Activated CD4-positive, alpha-beta memory T cell treated with anti-CD3 and anti-CD28 coated beads, Interleukin-2, amount 10 ng/mL, durations not matched to agents 7 days and 5 days (primary cell): ENCODE data around the gene ANKRD34A. TPM values are rescaled to one million over a fixed set of nuclear protein-coding genes. Genes with fewer than 3 reads are reported as not detected.

ENCODE experiments used
- CTCF ChIA-PET: fragments of 350-600 bp; sonication (Branson Sonifier 250); formaldehyde crosslinking; loops from one replicate; lab custom pipeline; 2021; ENCODE audit warnings: antibody characterized with exemption, inconsistent platforms; lab: Charles Lee
- POLR2A ChIA-PET: fragments of 350-600 bp; sonication (Branson Sonifier 250); formaldehyde crosslinking; loops from one replicate; lab custom pipeline; 2021; ENCODE audit warnings: antibody characterized with exemption; lab: Charles Lee
- DNase-seq: peaks from one replicate; pipeline ENCODE4 v3.0.0-alpha.2; 2020
- H3K27ac Mint-ChIP-seq: one replicate; pipeline ENCODE4 v1.8.0; 2021; ENCODE audit warnings: mild to moderate bottlenecking, mixed read lengths
- H3K27me3 Mint-ChIP-seq: one replicate; pipeline ENCODE4 v1.8.0; 2021; ENCODE audit warnings: mixed read lengths
- H3K36me3 Mint-ChIP-seq: one replicate; pipeline ENCODE4 v1.8.0; 2021; ENCODE audit warnings: low read depth, mixed read lengths
- H3K4me1 Mint-ChIP-seq: one replicate; pipeline ENCODE4 v1.8.0; 2021; ENCODE audit warnings: mixed read lengths
- H3K4me3 Mint-ChIP-seq: one replicate; pipeline ENCODE4 v1.8.0; 2021; ENCODE audit warnings: mild to moderate bottlenecking, mixed read lengths
- H3K9me3 Mint-ChIP-seq: one replicate; pipeline ENCODE4 v1.8.0; 2021; ENCODE audit warnings: mixed read lengths
- total RNA-seq, 2 experiments: library from RNA; stranded (reverse); gene quantifications; one replicate each; pipeline ENCODE4 v1.2.3, GENCODE V29; 2021

The ANKRD34A gene
- total RNA-seq, 2 experiments from 2014 or later: 2.9 to 3.7 TPM

GRCh38 chr1:145978854-145979745 is 14.7 kb upstream of the ANKRD34A start:
- POLR2A ChIA-PET: interaction anchor here (0.9 to 15.0 kb wide), 20 partner anchors 14 to 514 kb away, joined by 3 to 582 read pairs (median 10); partner anchors contain the start of genes ANKRD34A, LIX1L, NUDT17 and PEX11B
- peaks cover 9% of the 10 kb centered on the region for H3K36me3 Mint-ChIP-seq
- H3K4me1 Mint-ChIP-seq: peaks cover 6% of the 10 kb centered on the region
- no peak overlapping the region for H3K4me3 Mint-ChIP-seq
- no peaks in the 10 kb centered on the region for H3K9me3 Mint-ChIP-seq
- DNase-seq: peak; percentile 90
- CTCF ChIA-PET: interaction anchor here (0.6 to 11.3 kb wide), 16 partner anchors 9 to 154 kb away, joined by 3 to 349 read pairs (median 16); partner anchors contain the start of genes ANKRD34A, LIX1L, NUDT17 and PIAS3
- H3K27me3 Mint-ChIP-seq: no peaks in the 10 kb centered on the region
- H3K27ac Mint-ChIP-seq: no peak overlapping the region

GRCh38 chr1:145978471-145978853 is 14.1 kb upstream of the ANKRD34A start:
- no peak for DNase-seq
- Mint-ChIP-seq H3K27ac (no peak overlapping the region), H3K36me3 (peaks cover 9% of the 10 kb centered on the region), H3K4me1 (peaks cover 7% of the 10 kb centered on the region), H3K9me3 (no peaks in the 10 kb centered on the region), H3K4me3 (no peak overlapping the region), H3K27me3 (no peaks in the 10 kb centered on the region)
- CTCF ChIA-PET: interaction anchor here (0.6 to 11.3 kb wide), 15 partner anchors 8 to 153 kb away, joined by 3 to 349 read pairs (median 23); partner anchors contain the start of genes ANKRD34A, LIX1L, NUDT17 and PIAS3
- POLR2A ChIA-PET: interaction anchor here (0.9 to 15.0 kb wide), 17 partner anchors 14 to 513 kb away, joined by 3 to 582 read pairs (median 14); partner anchors contain the start of genes ANKRD34A, LIX1L, NUDT17 and PEX11B

- CTCF ChIA-PET: interaction anchor here (0.6 to 11.3 kb wide), 17 partner anchors 10 to 131 kb away, joined by 3 to 349 read pairs (median 9); partner anchors contain the start of genes ANKRD34A, LIX1L, NUDT17 and PIAS3
Observed at GRCh38 chr1:145977486-145978470, 13.4 kb upstream of the ANKRD34A start.

GRCh38 chr1:145977016-145977415 is 12.6 kb upstream of the ANKRD34A start:
- no peak for DNase-seq
- POLR2A ChIA-PET: interaction anchor here (1.0 to 15.0 kb wide), 11 partner anchors 13 to 75 kb away, joined by 3 to 582 read pairs (median 36); partner anchors contain the start of genes ANKRD34A, LIX1L, PEX11B and POLR3GL
- Mint-ChIP-seq H3K4me1 (peaks cover 8% of the 10 kb centered on the region), H3K36me3 (peaks cover 9% of the 10 kb centered on the region), H3K4me3 (no peak overlapping the region), H3K9me3 (no peaks in the 10 kb centered on the region), H3K27me3 (no peaks in the 10 kb centered on the region), H3K27ac (no peak overlapping the region)
- CTCF ChIA-PET: interaction anchor here (0.8 to 11.3 kb wide), 13 partner anchors 9 to 131 kb away, joined by 3 to 349 read pairs (median 23); partner anchors contain the start of genes ANKRD34A, LIX1L, NUDT17 and POLR3GL

More at GRCh38 chr1:145977486-145978470, 13.4 kb upstream of the ANKRD34A start:
- POLR2A ChIA-PET: interaction anchor here (1.0 to 15.0 kb wide), 14 partner anchors 14 to 132 kb away, joined by 3 to 582 read pairs (median 18); partner anchors contain the start of genes ANKRD34A, LIX1L, NUDT17 and PEX11B
- Mint-ChIP-seq H3K27me3 (no peaks in the 10 kb centered on the region), H3K4me3 (no peak overlapping the region), H3K9me3 (no peaks in the 10 kb centered on the region), H3K36me3 (peaks cover 9% of the 10 kb centered on the region), H3K27ac (no peak overlapping the region), H3K4me1 (peaks cover 8% of the 10 kb centered on the region)
- DNase-seq: peak; percentile 79

GRCh38 chr1:145975216-145975615 is 10.8 kb upstream of the ANKRD34A start:
- Mint-ChIP-seq H3K4me1 (peaks cover 8% of the 10 kb centered on the region), H3K27ac (no peak overlapping the region), H3K27me3 (no peaks in the 10 kb centered on the region), H3K9me3 (no peaks in the 10 kb centered on the region), H3K4me3 (no peak overlapping the region), H3K36me3 (peaks cover 9% of the 10 kb centered on the region)
- no peak for DNase-seq
- POLR2A ChIA-PET: interaction anchor here (15.0 kb wide), 1 partner anchor 18 kb away, joined by 582 read pairs; the partner anchor contains the start of gene TXNIP
- CTCF ChIA-PET: interaction anchor here (7.6 to 11.3 kb wide), 2 partner anchors 17 to 33 kb away, joined by 177 to 349 read pairs; partner anchors contain the start of gene TXNIP

GRCh38 chr1:145974721-145975120 is 10.3 kb upstream of the ANKRD34A start:
- H3K36me3 Mint-ChIP-seq: peaks cover 12% of the 10 kb centered on the region
- no peak for DNase-seq
- CTCF ChIA-PET: interaction anchor here (7.6 to 11.3 kb wide), 2 partner anchors 18 to 34 kb away, joined by 177 to 349 read pairs; partner anchors contain the start of gene TXNIP
- peak overlapping the region; percentile 34 for H3K27ac Mint-ChIP-seq
- H3K4me1 Mint-ChIP-seq: peaks cover 10% of the 10 kb centered on the region
- POLR2A ChIA-PET: interaction anchor here (15.0 kb wide), 1 partner anchor 19 kb away, joined by 582 read pairs; the partner anchor contains the start of gene TXNIP
- H3K9me3 Mint-ChIP-seq: no peaks in the 10 kb centered on the region
- H3K27me3 Mint-ChIP-seq: no peaks in the 10 kb centered on the region
- no peak overlapping the region for H3K4me3 Mint-ChIP-seq

GRCh38 chr1:145972580-145972979 is 8.2 kb upstream of the ANKRD34A start:
- Mint-ChIP-seq H3K27ac (no peak overlapping the region), H3K36me3 (peaks cover 9% of the 10 kb centered on the region), H3K9me3 (peaks cover under 1% of the 10 kb centered on the region), H3K4me3 (no peak overlapping the region), H3K4me1 (peaks cover 10% of the 10 kb centered on the region), H3K27me3 (no peaks in the 10 kb centered on the region)
- CTCF ChIA-PET: interaction anchor here (0.8 to 1.2 kb wide), 2 partner anchors 39 to 127 kb away, joined by 3 to 4 read pairs; partner anchors contain the start of gene NUDT17
- DNase-seq: no peak
- POLR2A ChIA-PET: interaction anchor here (0.8 to 1.5 kb wide), 3 partner anchors 8 to 54 kb away, joined by 3 to 11 read pairs (median 4); partner anchors contain the start of genes ANKRD34A, PEX11B and POLR3GL

GRCh38 chr1:145967288-145967687 is 2.9 kb upstream of the ANKRD34A start:
- Mint-ChIP-seq H3K9me3 (peaks cover 5% of the 10 kb centered on the region), H3K4me1 (peaks cover 27% of the 10 kb centered on the region), H3K27me3 (no peaks in the 10 kb centered on the region), H3K4me3 (no peak overlapping the region), H3K27ac (no peak overlapping the region), H3K36me3 (peaks cover 17% of the 10 kb centered on the region)
- POLR2A ChIA-PET: interaction anchor here (1.0 to 6.2 kb wide), 5 partner anchors 9 to 85 kb away, joined by 3 to 38 read pairs (median 10); partner anchors contain the start of genes LIX1L, PEX11B and RBM8A
- CTCF ChIA-PET: interaction anchor here (0.9 to 4.7 kb wide), 3 partner anchors 11 to 40 kb away, joined by 3 to 69 read pairs (median 4); partner anchors contain the start of gene RBM8A
- no peak for DNase-seq

- Mint-ChIP-seq H3K27ac (peak overlapping the region; percentile 79), H3K4me1 (peaks cover 44% of the 10 kb centered on the region), H3K9me3 (peaks cover 5% of the 10 kb centered on the region), H3K36me3 (peaks cover 17% of the 10 kb centered on the region), H3K4me3 (peak overlapping the region; percentile 96), H3K27me3 (no peaks in the 10 kb centered on the region)
- ChIA-PET POLR2A (interaction anchor here (1.0 to 12.6 kb wide), 30 partner anchors 8 to 684 kb away, joined by 3 to 264 read pairs (median 7); partner anchors contain the start of genes ANKRD35, NUDT17, PEX11B and PIAS3), CTCF (interaction anchor here (0.6 to 4.7 kb wide), 17 partner anchors 13 to 120 kb away, joined by 3 to 69 read pairs (median 6); partner anchors contain the start of genes ITGA10, NUDT17, PIAS3 and RBM8A)
- DNase-seq: no peak
Observed at GRCh38 chr1:145965119-145965744, 857 bp upstream of the ANKRD34A start.

GRCh38 chr1:145963265-145964019 is 933 bp downstream of the ANKRD34A start:
- ChIA-PET POLR2A (interaction anchor here (0.9 to 12.6 kb wide), 28 partner anchors 8 to 140 kb away, joined by 3 to 264 read pairs (median 7); partner anchors contain the start of genes HJV, NUDT17, PEX11B and PIAS3), CTCF (interaction anchor here (0.8 to 4.7 kb wide), 12 partner anchors 15 to 118 kb away, joined by 3 to 69 read pairs (median 8); partner anchors contain the start of genes NUDT17, PIAS3, RBM8A and TXNIP)
- Mint-ChIP-seq H3K4me3 (peak overlapping the region; percentile 96), H3K27ac (peak overlapping the region; percentile 79), H3K36me3 (peaks cover 14% of the 10 kb centered on the region), H3K9me3 (peaks cover 5% of the 10 kb centered on the region), H3K4me1 (peaks cover 57% of the 10 kb centered on the region), H3K27me3 (peaks cover 5% of the 10 kb centered on the region)
- DNase-seq: no peak
